NCI-H1417 (cell line): Measurements from ENCODE around the gene INA.
"Not testable (repeated sequence)": the region's sequence is repeated elsewhere in the genome, so short reads cannot be mapped to it uniquely, and the experiment has no call there.

Experiments
- DNase-seq, 3 experiments: peaks; one replicate each; lab custom pipeline; 2025; lab: John Stamatoyannopoulos, UW

Gene INA

GRCh38 chr10:103276896-103277712 lies at the start of gene INA:
INA (plus strand) TSS chr10:103277138; CDS start chr10:103277212, 74 bp downstream.
- DNase-seq = peak; percentile 78 to 91 (median 88)

- no peak for DNase-seq
These were observed 49.5 kb upstream of the INA start for GRCh38 chr10:103227416-103227815.

GRCh38 chr10:103231047-103231551 lies 45.8 kb upstream of the INA start:
- DNase-seq = no peak

GRCh38 chr10:103232131-103232673 lies 44.7 kb upstream of the INA start:
- DNase-seq = no peak

- no peak for DNase-seq
These were observed 44.0 kb upstream of the INA start for GRCh38 chr10:103232772-103233488.

- DNase-seq = no peak
These were observed 41.2 kb upstream of the INA start for GRCh38 chr10:103235775-103236174.

GRCh38 chr10:103238506-103239252 lies 38.3 kb upstream of the INA start:
- DNase-seq = no peak

GRCh38 chr10:103241262-103242011 lies 35.5 kb upstream of the INA start:
- DNase-seq = peak in 1 of 3 experiments; percentile 4

GRCh38 chr10:103244666-103245271 lies 32.2 kb upstream of the INA start:
- peak; percentile 15 to 63 (median 41) for DNase-seq

GRCh38 chr10:103245587-103245986 lies 31.4 kb upstream of the INA start, which contains the start of gene RPEL1:
RPEL1 (plus strand) TSS chr10:103245887; CDS start chr10:103245997, 110 bp downstream.
- not testable (repeated sequence) for DNase-seq

GRCh38 chr10:103246324-103246723 lies 30.6 kb upstream of the INA start:
- DNase-seq = no peak

GRCh38 chr10:103254113-103254512 lies 22.8 kb upstream of the INA start:
- no peak for DNase-seq

- DNase-seq = no peak
These were observed 22.2 kb upstream of the INA start for GRCh38 chr10:103254538-103255325.

GRCh38 chr10:103256613-103257012 lies 20.3 kb upstream of the INA start:
- no peak for DNase-seq

GRCh38 chr10:103257812-103258211 lies 19.1 kb upstream of the INA start:
- DNase-seq = no peak

- not testable (repeated sequence) for DNase-seq
These were observed 18.0 kb upstream of the INA start for GRCh38 chr10:103258928-103259327.

GRCh38 chr10:103259989-103260388 lies 16.9 kb upstream of the INA start:
- no peak for DNase-seq

GRCh38 chr10:103262229-103262628 lies 14.7 kb upstream of the INA start:
- no peak for DNase-seq

- no peak for DNase-seq
These were observed 11.1 kb upstream of the INA start for GRCh38 chr10:103265717-103266329.
